ENCODE results near the gene MAMSTR.

MAMSTR gene

GRCh38 chr19:48746110-48746509 is 26.6 kb upstream of the MAMSTR start:
- DNase-seq (ENCODE audit: low spot score) = no peak

DNA sequence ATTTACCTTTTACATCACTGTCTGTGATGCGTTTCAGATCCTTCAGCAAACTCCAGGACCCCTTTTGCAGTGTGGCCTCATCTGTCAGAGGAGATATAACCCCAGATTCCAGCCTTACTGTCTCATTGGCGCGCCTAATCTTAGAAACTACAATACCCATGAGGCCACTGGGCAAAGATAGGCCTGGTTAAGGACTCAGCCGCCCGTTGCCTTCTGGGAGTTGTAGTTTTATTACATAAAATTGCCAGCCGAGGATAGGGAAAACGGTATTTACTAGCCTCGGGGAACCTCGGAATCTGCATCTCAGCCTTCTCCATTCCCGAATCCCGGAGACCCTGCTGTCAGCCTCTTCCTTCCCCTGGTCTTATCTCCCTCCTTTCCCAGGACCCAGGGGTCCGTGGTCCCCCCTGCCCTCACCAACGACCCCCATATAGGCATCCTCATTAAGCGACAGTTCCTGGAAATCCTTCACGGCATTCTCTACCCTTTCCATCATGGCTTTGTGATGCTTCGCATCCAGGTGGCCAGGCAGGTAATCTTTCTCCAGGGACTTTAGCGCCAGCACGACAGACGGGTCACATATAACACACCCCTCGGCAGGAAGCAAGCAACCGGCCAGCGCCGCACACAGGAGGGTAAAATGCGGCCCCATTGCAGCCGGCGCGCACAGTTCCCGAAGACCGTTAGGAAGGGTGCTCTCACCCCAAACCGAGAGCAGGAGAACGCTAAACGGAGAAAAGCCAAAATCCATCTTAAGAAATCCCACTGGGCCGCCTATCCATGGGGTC is 25.9 kb upstream of the MAMSTR start:
- DNase-seq (ENCODE audit: low spot score) = peak; percentile 65

DNA sequence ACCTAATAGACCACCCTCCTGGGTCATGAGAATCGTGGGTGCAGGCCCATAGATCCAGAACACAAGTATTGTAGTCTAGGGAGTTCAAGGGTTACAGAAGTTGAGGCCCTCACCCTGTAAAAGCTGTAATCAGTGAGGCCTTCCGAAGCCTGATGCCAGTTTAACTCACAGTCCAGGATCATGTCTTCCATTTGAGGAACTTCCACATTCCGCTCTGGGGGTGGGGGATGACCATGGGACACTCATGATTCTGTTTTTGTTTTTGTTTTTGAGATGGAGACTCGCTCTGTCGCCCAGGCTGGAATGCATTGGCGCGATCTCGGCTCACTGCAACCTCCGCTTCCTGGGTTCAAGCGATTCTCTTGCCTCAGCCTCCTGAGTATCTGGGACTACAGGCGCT is 22.6 kb upstream of the MAMSTR start:
- DNase-seq (ENCODE audit: low spot score) = no peak

DNA sequence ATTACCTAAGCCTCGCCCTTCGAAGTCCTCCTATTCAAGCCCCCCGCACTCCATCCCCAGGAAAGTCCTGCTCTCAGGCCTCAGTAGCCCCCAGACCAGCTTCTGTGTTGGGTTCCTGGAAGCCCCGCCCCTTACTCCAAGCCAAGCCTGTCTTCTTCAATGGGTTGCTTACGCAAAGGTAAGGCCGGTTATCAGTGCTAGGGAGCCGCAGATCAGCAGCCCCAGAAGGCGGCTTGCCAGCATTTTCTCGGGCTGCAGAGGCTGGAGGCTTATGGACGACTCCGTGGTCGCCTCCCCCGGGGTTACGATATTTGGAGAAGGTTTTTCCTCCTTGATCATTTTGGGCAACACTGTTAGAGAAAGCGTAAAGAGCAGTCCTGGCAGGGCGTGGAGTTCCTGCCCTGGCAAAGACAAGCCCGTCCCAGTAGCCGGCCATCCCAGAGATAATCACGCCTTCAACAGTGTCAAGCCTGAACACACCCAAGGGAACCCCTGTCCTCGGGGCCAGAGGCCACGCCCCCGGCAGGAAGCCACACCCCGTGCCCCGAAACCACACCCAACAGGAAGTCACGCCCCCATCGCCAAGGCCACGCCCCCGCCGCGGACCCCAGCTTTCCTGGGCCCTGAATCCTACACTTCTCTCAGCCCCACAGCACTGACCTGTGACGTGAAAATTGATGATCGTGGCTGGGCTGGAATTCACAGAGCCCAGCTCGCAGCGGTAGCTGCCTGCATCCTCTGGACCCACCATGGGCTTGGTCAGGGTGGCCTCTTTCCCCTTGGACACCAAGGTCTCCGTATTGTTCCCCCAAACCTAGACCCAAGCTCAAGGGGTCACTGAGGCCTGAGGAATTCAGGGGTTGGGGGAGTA is 21.8 kb upstream of the MAMSTR start:
- peak; percentile 48 for DNase-seq (ENCODE audit: low spot score)

GRCh38 chr19:48740164-48740972 is 20.8 kb upstream of the MAMSTR start, which contains the start of gene RASIP1:
Gene RASIP1, minus strand, starts transcription at chr19:48740610. Its CDS starts 328 bp downstream, at chr19:48740282.
- DNase-seq (ENCODE audit: low spot score) = peak; percentile 70

DNA sequence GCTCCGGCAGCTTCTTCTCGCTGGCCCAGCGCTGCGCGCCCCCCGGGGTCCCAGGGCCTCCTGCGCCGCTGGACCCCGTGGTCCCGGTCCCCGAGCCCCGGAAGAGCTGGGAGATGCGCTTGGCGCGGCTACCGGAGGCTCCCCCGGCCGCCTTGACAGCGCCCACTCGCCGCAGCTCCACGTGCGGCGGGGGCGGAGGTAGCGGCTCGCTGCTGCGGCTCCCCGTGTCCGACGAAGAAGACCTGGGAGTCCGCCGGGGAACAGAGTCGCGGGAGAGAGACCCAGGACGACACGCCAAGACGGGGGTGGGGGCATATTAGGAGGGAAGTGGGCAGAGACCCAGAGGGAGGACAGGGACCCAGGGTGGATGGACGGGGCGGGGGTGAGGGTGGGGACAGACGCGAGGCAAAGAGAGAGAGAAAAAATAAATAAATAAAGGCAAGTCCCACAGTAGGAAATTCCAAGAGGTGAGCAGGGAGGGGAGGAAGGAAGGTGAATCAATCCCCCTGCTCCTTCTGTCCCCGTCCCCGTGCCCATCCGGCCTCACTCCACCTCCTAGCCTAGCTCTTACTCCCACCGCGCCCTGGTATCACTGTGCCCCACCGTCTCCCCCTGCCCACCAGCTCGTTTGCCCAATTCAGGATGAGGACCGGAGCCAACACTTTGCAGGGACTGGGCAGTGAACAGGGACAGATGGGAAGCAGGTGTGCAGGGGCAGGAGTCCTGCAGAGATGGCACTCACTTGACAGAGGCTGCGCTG is 20.1 kb upstream of the MAMSTR start:
- DNase-seq (ENCODE audit: low spot score) = no peak

GRCh38 chr19:48738557-48739403 is 19.3 kb upstream of the MAMSTR start:
- DNase-seq (ENCODE audit: low spot score) = peak; percentile 84

- DNase-seq (ENCODE audit: low spot score) = no peak
Observed at GRCh38 chr19:48737360-48737998, 18.0 kb upstream of the MAMSTR start.

DNA sequence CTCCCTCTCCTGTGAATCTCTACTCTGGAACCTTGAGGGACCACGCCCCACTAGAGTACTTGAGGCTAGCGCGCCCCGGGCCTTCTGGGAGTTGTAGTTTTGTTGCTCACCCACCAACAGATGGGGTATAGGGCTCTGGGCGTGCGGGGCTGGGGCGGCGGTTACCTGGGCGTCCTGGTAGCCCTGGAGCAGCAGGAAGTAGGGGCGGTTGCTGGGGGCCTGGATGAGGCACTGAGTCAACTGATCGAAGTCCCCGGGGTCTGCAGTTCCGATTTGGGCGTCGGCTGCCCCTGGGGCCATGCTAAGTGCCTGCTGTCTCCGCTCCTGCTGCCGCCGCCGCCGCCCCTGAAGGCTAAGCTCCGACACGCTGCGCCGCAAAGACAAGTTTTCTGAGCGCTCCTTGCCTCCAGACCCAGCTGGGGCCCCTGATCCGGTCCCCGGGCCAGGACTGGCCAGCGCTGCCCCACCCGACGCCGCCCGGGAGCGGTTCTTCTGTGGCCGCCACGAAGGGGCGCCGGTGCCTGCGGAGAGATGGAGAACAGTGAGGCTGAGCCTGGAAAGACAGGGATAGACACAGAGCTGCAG is 15.6 kb upstream of the MAMSTR start:
- DNase-seq (ENCODE audit: low spot score) = no peak

- no peak for DNase-seq (ENCODE audit: low spot score)
Observed at GRCh38 chr19:48734625-48735024, 15.1 kb upstream of the MAMSTR start.

- no peak for DNase-seq (ENCODE audit: low spot score)
Observed at GRCh38 chr19:48731452-48731851, 11.9 kb upstream of the MAMSTR start.

DNA sequence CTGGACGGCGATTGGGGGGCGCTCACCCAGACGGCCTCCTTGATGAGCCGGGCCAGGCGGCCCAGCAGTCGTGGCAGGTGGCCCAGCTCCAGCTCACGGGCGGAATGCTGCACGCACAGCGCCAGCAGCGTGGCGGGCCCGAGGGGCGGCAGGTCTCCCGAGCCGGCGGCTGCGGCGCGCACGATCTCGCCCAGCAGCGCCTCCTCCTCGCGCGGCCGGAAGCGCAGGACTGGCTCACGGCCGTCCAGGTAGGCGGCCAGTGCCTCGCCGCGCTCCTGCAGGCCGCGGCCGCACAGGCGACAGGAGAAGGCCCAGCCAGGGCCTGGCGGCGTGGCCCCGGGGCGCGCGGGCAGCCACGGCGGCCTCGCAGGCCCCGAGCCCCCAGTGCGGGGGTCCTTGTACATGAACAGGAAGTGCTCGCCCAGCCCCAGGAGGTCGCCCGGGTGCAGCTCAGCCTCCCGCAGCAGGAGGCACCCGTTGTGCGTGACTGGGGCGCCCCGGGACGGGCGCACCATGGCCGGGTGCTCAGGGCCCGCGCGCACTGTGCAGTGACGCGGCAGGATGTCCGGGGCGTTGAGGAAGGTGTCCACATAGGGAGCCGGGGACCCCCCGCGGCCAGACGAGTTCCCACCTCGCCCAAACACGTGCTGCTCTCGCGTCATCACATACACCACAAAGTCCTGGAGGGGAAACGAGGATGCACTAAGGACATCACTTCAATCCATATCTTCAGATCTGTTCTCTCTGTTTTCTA is 9.6 kb upstream of the MAMSTR start:
- no peak for DNase-seq (ENCODE audit: low spot score)

DNA sequence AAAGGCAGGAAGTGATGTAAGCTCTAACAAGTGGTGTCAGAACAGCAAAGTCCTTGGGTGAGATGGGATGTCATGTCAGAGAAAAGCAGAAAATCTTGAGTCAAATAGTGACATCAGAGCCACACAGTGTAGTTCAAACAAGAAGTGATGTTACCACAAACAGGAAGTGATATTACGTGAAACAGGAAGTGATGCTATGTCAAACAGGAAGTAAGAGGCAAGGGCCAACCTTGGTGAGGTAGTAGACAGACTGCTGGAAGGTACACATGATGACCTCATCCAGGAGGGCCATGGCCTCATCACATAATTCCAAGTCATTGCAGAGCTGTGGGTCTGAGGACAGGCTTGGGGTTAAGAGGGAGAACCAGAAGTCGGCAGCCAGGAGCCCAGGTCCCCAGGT is 7.0 kb upstream of the MAMSTR start:
- peak; percentile 88 for DNase-seq (ENCODE audit: low spot score)

GRCh38 chr19:48724796-48725753 is 5.5 kb upstream of the MAMSTR start:
- DNase-seq (ENCODE audit: low spot score) = peak; percentile 100

DNA sequence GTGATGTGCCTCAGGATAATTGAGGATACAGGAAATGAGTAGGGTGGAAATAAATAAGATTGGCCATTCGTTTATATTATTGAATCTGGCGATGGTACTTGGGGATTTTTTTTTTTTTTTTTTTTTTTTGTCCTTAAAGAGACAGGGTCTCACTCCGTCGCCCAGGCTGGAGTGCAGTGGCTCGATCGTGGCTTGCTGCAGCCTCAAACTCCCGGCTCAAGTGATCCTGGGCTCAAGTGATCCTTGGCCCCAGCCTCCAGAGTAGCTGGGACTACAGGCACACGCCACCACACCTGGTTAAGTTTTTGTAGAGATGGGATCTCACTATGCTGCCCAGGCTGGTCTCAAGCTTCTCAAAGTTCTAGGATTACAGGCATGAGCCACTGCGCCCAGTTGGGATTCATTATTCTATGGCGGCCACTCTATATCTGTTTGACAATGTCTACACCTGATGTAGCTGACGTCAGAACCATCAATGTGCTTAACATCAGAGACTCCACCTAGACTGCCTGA is 2.7 kb upstream of the MAMSTR start:
- DNase-seq (ENCODE audit: low spot score) = no peak

GRCh38 chr19:48720613-48721296 is 1.2 kb upstream of the MAMSTR start:
- no peak for DNase-seq (ENCODE audit: low spot score)

- no peak for DNase-seq (ENCODE audit: low spot score)
Observed at GRCh38 chr19:48720251-48720612, 707 bp upstream of the MAMSTR start.
